GM19467 (cell line): Measurements from ENCODE around the gene HAT1.

Experiments
- ATAC-seq: cut with Tn5 transposase; IDR thresholded peaks from one replicate; pipeline ENCODE4 v1.9.1; 2021; ENCODE audit warnings: mild to moderate bottlenecking, moderate library complexity; ENCODE audit not compliant: unreplicated experiment

HAT1 gene

GRCh38 chr2:171913517-171913916 is 8.7 kb upstream of the HAT1 start:
- no peak for ATAC-seq

GRCh38 chr2:171919453-171919852 is 2.8 kb upstream of the HAT1 start:
- no peak for ATAC-seq

GRCh38 chr2:171921970-171922229 is 361 bp upstream of the HAT1 start:
- no peak for ATAC-seq

GRCh38 chr2:171923206-171923605 is 945 bp downstream of the HAT1 start:
- no peak for ATAC-seq

GRCh38 chr2:171924170-171924942 is 2.1 kb downstream of the HAT1 start:
- no peak for ATAC-seq

- no peak for ATAC-seq
Observed at GRCh38 chr2:171930385-171930784, 8.1 kb downstream of the HAT1 start.

- ATAC-seq, result no peak
Observed at GRCh38 chr2:171939058-171939742, 16.9 kb downstream of the HAT1 start.

GRCh38 chr2:171939743-171940071 is 17.4 kb downstream of the HAT1 start:
- ATAC-seq, result no peak

- ATAC-seq, result no peak
Observed at GRCh38 chr2:171941316-171941699, 19.0 kb downstream of the HAT1 start.

GRCh38 chr2:171943869-171944268 is 21.6 kb downstream of the HAT1 start:
- no peak for ATAC-seq

- no peak for ATAC-seq
Observed at GRCh38 chr2:171952276-171952675, 30.0 kb downstream of the HAT1 start.

GRCh38 chr2:171952748-171953147 is 30.5 kb downstream of the HAT1 start:
- ATAC-seq, result no peak

- ATAC-seq, result no peak
Observed at GRCh38 chr2:171956135-171956825, 34.0 kb downstream of the HAT1 start.

- ATAC-seq, result no peak
Observed at GRCh38 chr2:171957061-171957460, 34.8 kb downstream of the HAT1 start.

GRCh38 chr2:171958475-171958874 is 36.2 kb downstream of the HAT1 start:
- ATAC-seq, result no peak

GRCh38 chr2:171959998-171960397 is 37.7 kb downstream of the HAT1 start:
- ATAC-seq, result no peak

GRCh38 chr2:171960570-171960969 is 38.3 kb downstream of the HAT1 start:
- no peak for ATAC-seq

GRCh38 chr2:171963198-171963597 is 40.9 kb downstream of the HAT1 start:
- no peak for ATAC-seq

GRCh38 chr2:171964308-171964707 is 42.0 kb downstream of the HAT1 start:
- no peak for ATAC-seq

GRCh38 chr2:171965238-171965637 is 43.0 kb downstream of the HAT1 start:
- ATAC-seq, result no peak

- ATAC-seq, result no peak
Observed at GRCh38 chr2:171965661-171966060, 43.4 kb downstream of the HAT1 start.

- no peak for ATAC-seq
Observed at GRCh38 chr2:171966235-171966634, 44.0 kb downstream of the HAT1 start.
